Fibroblast of lung (primary cell): ENCODE measurements around the gene SMAD3. TPM values are rescaled to one million over a fixed set of nuclear protein-coding genes. Genes with fewer than 3 reads are reported as not detected.
A peak's percentile ranks its signal among the peaks of the same experiment; 100 is the strongest.

Experiments used
- DNase-seq, 2 donors: peaks; one replicate each; pipeline versions ENCODE4 v3.0.0 to v3.0.0-alpha.2; 2010; ENCODE audit warnings: low read depth in 2 of 2
- H2AFZ ChIP-seq: 2 replicates; pipeline ENCODE4 v1.5.1; 2012; ENCODE audit warnings: low read length, control low read depth, inconsistent platforms
- H3K27ac ChIP-seq: 2 replicates; pipeline ENCODE4 v1.5.1; 2011; ENCODE audit warnings: low read length, control low read depth; ENCODE audit not compliant: insufficient read depth
- H3K27me3 ChIP-seq: 2 replicates; pipeline ENCODE4 v1.5.1; 2011; ENCODE audit warnings: mild to moderate bottlenecking, low read length; ENCODE audit not compliant: control insufficient read depth, insufficient read depth
- H3K36me3 ChIP-seq: 2 replicates; pipeline ENCODE4 v1.5.1; 2011; ENCODE audit warnings: low read length; ENCODE audit not compliant: control insufficient read depth, insufficient read depth
- H3K4me1 ChIP-seq: 2 replicates; pipeline ENCODE4 v1.5.1; 2011; ENCODE audit warnings: low read length; ENCODE audit not compliant: control insufficient read depth, insufficient read depth; ENCODE audit errors: extremely low read depth
- H3K4me2 ChIP-seq: 2 replicates; pipeline ENCODE4 v1.5.1; 2011; ENCODE audit warnings: low read length, control low read depth; ENCODE audit not compliant: insufficient read depth; ENCODE audit errors: extremely low read depth
- H3K4me3 ChIP-seq, 4 experiments: fragments of 200-600 bp in 1 of 4; sonication (generic) in 1 of 4; replicated peaks in 1 of 4; 2 replicates each; pipeline ENCODE4 v1.5.1; 2011 to 2016; ENCODE audit warnings: low read length in 4 of 4, low read depth in 3 of 4, mild to moderate bottlenecking in 3 of 4, control low read depth in 2 of 4, inconsistent platforms in 1 of 4, mixed read lengths in 1 of 4; ENCODE audit not compliant: insufficient read depth in 1 of 4; ENCODE audit errors: control extremely low read depth in 1 of 4
- H3K79me2 ChIP-seq: 2 replicates; pipeline ENCODE4 v1.5.1; 2012; ENCODE audit warnings: mild to moderate bottlenecking, low read length, inconsistent platforms; ENCODE audit not compliant: control insufficient read depth, insufficient read depth
- H3K9ac ChIP-seq: 2 replicates; pipeline ENCODE4 v1.5.1; 2011; ENCODE audit warnings: mild to moderate bottlenecking, low read length, control low read depth; ENCODE audit not compliant: insufficient read depth
- H3K9me3 ChIP-seq: 2 replicates; pipeline ENCODE4 v1.5.1; 2012; ENCODE audit warnings: low read depth, low read length; ENCODE audit not compliant: control insufficient read depth, insufficient read depth
- H4K20me1 ChIP-seq: 2 replicates; pipeline ENCODE4 v1.5.1; 2011; ENCODE audit warnings: low read length; ENCODE audit not compliant: control insufficient read depth, insufficient read depth; ENCODE audit errors: extremely low read depth
- CTCF ChIP-seq, 2 donors: IDR thresholded peaks in 1 of 2; conservative IDR thresholded peaks in 1 of 2; 1 replicate in 1 of 2; 2 replicates in 1 of 2; pipeline ENCODE4 v1.5.1; 2011 to 2012; ENCODE audit warnings: low read length in 2 of 2, control low read depth in 1 of 2, inconsistent platforms in 1 of 2, low read depth in 1 of 2, mild to moderate bottlenecking in 1 of 2
- EZH2 ChIP-seq: IDR thresholded peaks from 2 replicates; pipeline ENCODE4 v1.5.1; 2012; ENCODE audit warnings: low read length, control low read depth, mild to moderate bottlenecking; ENCODE audit errors: missing control alignments
- polyA plus RNA-seq, 2 donors: library from polyadenylated mRNA; depleted of rRNA in 1 of 2; stranded (reverse) in 1 of 2; unstranded in 1 of 2; fragments of >200 nt; gene quantifications; 2 replicates each; pipeline ENCODE4 v1.2.1, GENCODE V29; 2011 to 2012; ENCODE audit warnings: missing spikeins in 1 of 2
- total RNA-seq: library from RNA; depleted of rRNA; stranded (reverse); fragments of >200 nt; gene quantifications from 2 replicates; pipeline ENCODE4 v1.2.1, GENCODE V29; 2014

SMAD3 gene
- total and polyA plus RNA-seq, 2 donors (not counting 1 experiment from before 2014, with no cell fraction given), result 69.9 to 173 TPM

DNA sequence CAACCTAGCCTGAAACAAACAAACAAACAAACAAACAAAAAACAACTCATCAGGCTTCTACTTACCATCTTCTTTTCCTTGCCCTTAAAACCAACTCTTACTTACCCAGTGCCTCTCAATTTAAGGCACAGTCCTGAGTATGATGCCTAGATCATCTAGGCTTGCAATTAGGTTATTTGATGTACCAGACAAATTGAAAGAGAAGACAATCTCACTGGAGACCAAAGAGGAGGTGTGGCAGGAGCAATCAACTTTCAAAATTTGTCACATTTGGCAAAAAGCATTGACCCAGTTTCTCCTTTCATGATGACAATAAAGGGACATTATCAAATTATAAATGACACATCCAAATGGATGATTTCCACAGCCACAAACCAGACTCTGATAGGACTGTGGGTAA lies 153.0 kb downstream of the SMAD3 start:
- H3K27ac ChIP-seq, result no peak overlapping the region
- H3K9me3 ChIP-seq, result no peaks in the 10 kb centered on the region
- no peak for DNase-seq
- H3K4me3 ChIP-seq, result no peak overlapping the region
- H3K4me1 ChIP-seq, result no peaks in the 10 kb centered on the region
- H3K27me3 ChIP-seq, result no peaks in the 10 kb centered on the region
- no peak overlapping the region for H2AFZ ChIP-seq
- no peak overlapping the region for H3K9ac ChIP-seq
- no peaks in the 10 kb centered on the region for H3K36me3 ChIP-seq
- no peaks in the 10 kb centered on the region for H3K79me2 ChIP-seq
- no peaks in the 10 kb centered on the region for H4K20me1 ChIP-seq
- no peak for TF ChIP-seq EZH2
- no peak for TF ChIP-seq CTCF (conservative IDR thresholded peaks at IDR 0.05 in 1 of 2, IDR thresholded peaks at IDR 0.05 in 1 of 2; ENCODE audit: low read depth in 1 of 2, low read length in 2 of 2)
- H3K4me2 ChIP-seq, result no peak overlapping the region

GRCh38 chr15:67219288-67219687 lies 153.9 kb downstream of the SMAD3 start:
- no peak overlapping the region for H3K4me3 ChIP-seq
- H3K4me1 ChIP-seq, result no peaks in the 10 kb centered on the region
- no peaks in the 10 kb centered on the region for H3K79me2 ChIP-seq
- TF ChIP-seq CTCF (conservative IDR thresholded peaks at IDR 0.05 in 1 of 2, IDR thresholded peaks at IDR 0.05 in 1 of 2; ENCODE audit: low read depth in 1 of 2, low read length in 2 of 2) (no peak), EZH2 (no peak)
- no peaks in the 10 kb centered on the region for H3K9me3 ChIP-seq
- no peaks in the 10 kb centered on the region for H3K27me3 ChIP-seq
- no peak overlapping the region for H3K27ac ChIP-seq
- H4K20me1 ChIP-seq, result no peaks in the 10 kb centered on the region
- H3K4me2 ChIP-seq, result no peak overlapping the region
- H2AFZ ChIP-seq, result no peak overlapping the region
- H3K36me3 ChIP-seq, result no peaks in the 10 kb centered on the region
- no peak for DNase-seq
- H3K9ac ChIP-seq, result no peak overlapping the region

DNA sequence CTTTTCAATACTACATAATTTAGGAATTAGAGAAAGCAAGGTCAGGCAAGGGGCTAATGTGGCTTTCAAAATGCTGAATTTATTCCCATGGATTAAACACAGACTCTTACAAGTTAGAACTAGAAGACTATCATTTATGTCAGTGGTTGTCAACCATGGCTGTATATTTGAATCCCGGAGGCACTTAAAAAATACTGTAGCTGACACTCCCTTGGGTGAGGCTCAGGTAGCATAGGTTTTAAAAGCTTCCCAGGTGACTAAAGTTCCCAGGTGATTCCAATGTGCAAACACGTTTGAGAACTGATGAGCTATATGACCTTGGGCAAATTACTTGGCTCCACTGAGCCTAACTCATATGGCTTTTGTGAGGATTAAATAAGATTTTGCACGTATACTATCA lies 159.5 kb downstream of the SMAD3 start:
- Histone ChIP-seq H3K4me2 (no peak overlapping the region), H2AFZ (no peak overlapping the region), H3K4me3 (no peak overlapping the region), H4K20me1 (no peaks in the 10 kb centered on the region), H3K27me3 (no peaks in the 10 kb centered on the region), H3K27ac (peak overlapping the region; percentile 3), H3K4me1 (peaks cover 3% of the 10 kb centered on the region), H3K36me3 (no peaks in the 10 kb centered on the region), H3K9ac (no peak overlapping the region), H3K79me2 (no peaks in the 10 kb centered on the region), H3K9me3 (no peaks in the 10 kb centered on the region)
- TF ChIP-seq EZH2 (no peak), CTCF (conservative IDR thresholded peaks at IDR 0.05 in 1 of 2, IDR thresholded peaks at IDR 0.05 in 1 of 2; ENCODE audit: low read depth in 1 of 2, low read length in 2 of 2) (no peak)
- DNase-seq, result no peak
